ENCODE results near the gene NXNL2.

NXNL2 gene

DNA sequence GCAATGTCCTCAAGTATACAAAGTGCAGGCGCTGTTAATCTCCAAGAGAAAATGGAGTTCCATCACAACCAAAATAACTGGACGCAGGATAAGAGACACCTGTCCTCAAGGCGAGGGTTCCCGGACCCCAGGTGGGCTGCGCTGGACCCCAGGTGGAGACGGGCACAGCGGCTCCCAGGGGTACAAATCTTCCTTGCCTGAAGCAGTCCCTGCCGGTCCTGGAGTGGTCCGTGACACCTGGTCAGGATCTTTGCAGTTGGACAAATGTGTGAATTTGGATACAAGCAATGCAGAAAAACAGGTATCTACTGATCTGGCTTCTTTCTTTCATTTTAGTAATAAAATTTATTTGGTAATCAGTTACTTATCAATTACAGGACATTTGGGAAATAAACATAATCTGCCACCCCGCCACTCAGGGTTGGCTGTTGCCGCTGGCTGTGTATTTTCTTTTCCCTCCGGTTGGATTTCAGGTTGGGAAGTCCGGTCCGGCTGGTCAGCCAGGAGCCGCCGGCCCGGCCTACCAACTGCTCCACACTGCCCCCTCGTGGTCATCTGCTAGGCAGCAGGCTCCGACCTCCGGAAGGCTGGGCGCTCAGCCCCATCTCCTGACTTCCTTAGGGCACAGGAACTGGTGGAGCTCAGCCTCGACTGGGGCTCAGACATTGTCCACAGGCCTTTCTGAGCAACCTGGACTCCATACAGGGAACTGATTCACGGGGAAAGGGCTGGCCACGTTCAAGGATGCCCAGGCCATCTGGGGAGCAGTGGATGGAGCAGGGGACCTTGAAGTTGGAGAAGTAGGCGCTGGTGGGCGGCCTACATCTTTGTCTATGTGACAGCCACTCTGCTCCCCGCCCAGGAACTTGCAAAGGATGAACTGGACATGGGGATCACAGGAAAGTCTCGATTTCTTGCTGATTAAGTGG, 43.4 kb downstream of the NXNL2 start:
- peak; percentile 47 for DNase-seq (ENCODE audit: low read depth)

DNA sequence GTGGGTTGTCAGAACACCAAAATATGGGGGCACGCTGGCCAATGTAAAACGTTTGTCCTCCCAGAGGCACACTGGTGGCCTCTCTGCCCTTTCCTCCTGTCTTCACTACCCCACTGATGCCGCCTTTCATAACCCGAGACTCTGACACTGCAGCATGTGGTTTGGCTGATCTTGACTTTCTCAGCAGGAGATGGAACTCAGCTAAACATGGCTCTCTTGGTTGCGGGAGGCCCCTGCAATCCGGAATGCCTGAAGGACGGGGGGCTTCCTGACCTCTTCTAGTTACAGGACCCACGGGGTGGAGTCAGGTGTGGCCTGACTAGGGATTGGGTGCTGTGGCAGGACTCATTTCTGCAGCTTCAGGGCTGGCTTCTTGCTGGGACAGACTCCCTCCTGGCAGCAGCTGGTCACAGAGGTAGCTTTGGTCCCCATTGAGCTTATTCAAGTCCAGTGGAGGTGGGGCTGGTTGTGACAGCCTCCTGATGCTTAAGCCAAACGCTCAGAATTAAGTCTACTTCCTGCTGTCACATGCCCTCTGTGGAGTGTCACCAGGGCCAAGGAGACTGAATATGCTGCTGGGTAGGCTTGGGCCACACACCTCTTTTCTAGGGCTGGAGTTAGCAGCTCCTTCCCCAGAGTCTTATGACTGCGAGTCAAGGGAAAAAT, 44.2 kb downstream of the NXNL2 start:
- no peak for DNase-seq (ENCODE audit: low read depth)

DNA sequence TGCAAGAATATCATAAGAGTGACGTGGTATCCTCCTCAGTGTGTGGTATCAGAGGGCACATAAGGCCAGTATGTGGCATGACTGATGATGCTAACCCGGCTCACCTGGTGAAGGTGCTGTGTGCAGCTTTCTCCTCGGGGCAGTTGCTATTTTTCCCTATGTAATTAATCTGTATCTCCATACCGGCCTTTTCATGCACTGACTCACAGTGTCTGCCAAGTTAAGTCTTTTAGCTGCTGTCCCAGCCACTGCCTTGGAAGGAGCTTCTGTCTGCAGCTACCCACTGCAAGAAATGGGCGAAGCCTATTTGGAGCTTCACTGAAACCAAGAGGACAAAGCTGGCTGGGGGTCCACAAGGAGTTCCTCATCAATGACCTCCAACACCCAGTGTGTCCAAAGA, 46.0 kb downstream of the NXNL2 start:
- DNase-seq (ENCODE audit: low read depth): no peak

DNA sequence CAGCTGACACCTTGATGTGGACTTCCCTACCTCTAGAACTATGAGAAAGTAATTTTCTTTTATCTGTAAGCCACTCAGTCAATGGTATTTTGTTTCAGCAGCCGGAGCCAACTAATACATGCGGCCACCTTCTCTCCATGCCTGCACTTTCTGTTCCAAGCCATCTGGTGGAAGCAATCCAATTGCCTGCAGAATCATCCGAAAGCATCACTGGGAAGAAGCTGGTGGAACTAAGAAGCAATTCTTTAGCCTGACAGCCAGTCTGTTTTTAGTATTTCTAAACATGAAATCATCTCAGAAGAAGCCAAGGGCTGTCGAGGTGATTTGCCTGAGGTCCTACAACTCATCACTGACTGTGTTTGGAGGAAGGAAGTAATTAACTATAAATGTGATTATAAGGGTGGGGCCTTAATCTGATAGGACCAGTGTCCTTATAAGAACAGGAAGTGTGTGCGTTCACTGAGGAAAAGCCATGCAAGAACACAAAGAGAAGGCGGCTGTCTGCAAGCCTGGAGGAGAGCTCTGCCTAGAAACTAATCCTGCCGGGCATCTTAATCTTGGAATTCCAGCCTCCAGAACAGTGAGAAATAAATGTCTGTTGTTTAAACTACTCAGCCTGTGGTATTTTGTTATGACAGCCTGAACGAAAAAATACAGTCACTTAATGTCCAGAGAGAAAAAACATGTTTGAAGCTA, 49.1 kb downstream of the NXNL2 start:
- no peak for DNase-seq (ENCODE audit: low read depth)

DNA sequence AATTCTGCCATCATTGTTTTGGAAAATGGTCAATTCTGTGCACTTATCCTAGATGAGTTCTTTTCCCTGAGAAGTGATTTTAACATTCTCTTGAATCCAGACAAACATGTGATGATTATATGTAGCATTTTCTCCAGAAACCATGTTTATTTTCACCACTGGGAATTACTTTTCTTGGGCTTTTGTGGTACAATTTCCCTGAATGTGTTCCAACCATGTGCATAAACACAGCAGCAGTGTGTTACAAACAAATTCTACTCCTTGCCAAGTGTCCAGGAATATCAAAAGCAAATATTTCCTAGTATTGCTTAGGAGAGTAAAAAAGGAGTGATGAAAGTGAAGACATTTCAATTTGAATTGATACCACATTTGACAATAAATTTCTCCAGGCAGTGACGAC, 50.4 kb downstream of the NXNL2 start:
- DNase-seq (ENCODE audit: low read depth): no peak

DNA sequence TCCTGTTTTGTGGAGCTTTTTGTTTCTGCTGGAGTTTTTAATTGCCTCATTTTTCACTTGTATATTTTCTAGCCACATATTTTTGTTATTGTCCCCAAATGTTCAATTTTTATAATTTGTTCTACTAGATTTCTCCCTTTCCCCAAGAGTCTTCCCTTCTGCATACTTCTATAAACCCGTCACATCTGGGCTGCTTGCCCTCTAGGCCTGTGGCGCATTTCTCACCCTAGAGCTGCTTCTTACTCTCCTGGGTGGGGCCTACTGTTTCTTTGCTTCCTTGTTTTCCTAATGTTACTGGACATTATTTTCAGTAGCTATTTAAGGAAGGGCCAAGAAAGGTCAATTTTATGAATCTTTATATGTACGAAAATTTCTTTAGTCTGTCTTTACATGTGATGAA, 51.5 kb downstream of the NXNL2 start:
- no peak for DNase-seq (ENCODE audit: low read depth)

DNA sequence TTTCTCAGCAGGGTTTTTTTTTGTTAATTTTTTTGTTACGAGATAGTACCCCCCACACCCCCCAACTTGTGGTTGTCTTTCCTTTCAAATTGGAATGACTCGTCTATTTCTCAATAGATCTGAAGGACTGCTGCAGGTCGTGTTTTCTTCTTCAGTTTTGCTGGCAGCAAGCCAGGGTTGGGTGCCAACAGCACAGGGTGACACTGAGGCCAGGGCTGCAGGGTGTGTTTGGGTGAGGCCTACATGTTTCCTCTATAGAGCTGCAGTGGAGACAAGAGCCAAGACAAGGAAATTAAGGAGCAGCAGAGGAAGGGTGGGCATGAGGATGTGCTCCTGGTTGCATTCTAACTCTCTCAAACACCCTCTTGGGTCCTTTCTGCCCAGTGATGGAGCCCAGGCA, 52.2 kb downstream of the NXNL2 start:
- DNase-seq (ENCODE audit: low read depth): no peak

DNA sequence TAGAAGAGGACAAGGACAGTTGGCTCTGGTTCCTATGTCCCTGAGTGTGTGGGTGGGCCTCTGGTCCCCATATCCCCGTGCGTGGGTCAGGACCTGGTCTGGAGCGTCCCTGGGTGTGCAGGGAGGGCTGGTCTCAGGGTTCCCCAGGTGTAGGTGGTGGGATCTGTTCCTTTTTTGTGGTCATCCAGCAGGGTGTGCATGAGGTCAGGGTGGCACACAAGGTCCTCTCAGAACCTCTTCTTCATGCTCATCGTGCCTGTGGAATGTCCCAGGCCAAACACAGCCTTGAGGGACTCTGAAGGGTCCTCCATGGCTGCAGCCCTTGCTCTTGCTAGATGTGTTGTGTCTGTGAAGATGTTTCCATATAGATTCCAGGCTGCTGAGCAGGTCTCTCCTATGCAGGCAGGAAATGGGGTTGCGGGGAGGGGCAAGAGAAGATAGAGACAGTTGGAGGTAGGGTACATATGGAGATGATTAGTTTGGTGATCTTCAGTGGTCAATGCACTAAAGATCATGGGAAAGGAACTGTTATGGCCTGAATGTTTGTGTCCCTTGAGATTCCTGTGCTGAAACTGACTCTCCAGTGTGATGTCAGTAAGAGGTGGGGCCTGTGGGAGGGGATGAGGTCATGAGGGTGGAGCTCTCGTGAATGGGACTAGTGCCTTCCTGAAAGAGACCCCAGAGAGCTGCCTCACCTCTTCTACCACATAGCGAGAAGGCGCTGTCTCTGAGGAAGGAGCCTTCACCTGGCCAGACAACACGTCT, 53.1 kb downstream of the NXNL2 start:
- no peak for DNase-seq (ENCODE audit: low read depth)

DNA sequence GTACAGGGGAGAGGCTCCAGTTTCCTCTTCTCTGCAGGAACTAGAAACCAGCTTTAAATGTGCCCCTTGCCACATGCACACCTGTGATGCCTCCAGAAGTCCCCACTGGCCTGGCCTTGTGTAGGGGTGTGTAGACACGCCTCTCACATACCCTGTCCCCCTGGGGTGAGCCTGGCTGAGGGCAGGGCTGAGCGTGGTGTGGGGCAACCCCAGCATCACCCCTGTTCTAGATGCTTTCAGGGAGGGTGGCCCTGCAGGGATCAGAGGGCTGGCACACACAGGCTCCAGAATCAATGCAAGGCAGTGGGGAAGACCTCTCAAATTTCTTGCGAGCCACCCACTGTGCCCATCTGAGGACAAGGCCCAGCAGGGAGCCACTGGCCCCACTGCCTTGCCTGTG, 54.7 kb downstream of the NXNL2 start:
- no peak for DNase-seq (ENCODE audit: low read depth)

DNA sequence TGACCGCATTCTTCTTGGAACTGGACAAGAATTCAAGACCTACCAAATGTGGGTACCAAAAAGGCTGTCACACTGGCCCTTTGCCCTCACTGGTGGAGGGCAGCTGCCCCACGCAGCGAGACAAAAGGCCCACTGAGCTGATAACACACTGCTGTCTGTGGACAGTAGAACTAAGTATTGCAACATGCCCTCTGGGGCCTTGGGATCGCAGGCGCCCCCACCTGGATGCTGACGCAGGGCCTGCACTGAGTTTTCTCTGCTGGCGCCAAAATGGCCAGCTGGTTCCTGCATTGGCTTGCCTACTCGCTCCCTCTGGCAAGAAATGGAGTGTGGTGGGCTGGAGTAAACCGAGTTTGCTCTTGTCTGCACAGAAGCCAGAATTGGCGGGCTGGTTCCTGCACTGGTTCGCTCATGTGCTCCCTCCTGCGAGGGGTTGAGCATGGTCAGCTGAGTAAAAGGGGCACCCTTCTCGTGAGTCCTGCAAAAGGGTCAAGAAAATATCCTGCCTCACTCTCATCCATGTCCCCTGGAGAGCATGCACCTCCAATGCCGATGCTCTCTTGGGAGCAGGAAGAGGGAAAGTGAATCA, 55.7 kb downstream of the NXNL2 start:
- no peak for DNase-seq (ENCODE audit: low read depth)

DNA sequence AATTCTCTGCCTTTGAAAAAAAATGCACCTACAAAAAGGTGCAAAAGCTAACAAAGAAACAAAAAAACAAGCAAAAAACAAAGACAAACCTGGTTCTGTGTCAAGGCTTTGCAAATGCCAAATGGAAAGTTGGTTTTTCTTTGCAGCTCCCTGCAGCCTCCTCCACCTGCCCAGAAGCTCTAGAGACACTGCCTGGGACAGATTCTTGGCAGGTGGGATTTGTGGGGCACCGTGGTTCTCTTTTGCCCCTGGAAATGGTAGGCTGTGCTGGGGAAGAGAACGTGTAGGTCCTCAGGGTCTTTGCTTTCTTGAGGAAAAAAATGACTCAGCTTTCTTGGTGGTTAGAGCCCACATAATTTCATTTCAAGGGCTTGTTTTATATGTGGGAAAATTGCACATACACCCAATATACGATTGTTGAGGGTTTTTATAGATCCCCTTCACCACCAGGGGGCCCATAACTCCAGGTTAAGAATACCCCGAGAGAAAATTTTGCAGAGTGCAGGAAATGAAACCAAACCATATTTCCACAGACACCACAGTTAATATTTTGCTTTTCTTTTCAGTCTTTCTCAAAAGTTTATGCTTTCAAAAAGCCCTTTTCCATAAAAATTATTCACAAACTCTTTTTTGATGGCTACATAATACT, 58.7 kb downstream of the NXNL2 start:
- peak; percentile 50 for DNase-seq (ENCODE audit: low read depth)
